ENCODE measurements around the gene IGF1.

DNA sequence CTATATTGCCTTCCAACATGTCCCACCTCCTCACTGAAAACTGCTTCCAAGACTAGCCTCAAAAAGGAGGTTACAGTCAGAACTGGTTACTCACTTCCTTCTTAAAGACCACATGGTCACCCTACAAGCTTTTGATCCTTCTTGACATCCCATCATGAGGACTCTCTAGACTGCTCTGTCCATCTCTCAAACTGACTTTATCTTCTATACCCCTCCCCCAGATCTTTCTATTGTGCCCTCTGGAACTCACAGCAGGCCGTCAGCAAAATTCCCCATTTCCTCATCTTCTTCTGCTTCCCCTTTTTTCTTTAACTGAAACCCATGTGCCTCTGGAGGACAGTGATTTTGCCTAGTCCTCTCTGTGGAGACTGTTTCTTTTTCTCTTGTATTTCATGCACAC, 18.1 kb upstream of the IGF1 start:
- TF ChIP-seq CTCF (IDR thresholded peaks at IDR 0.05; ENCODE audit: low read length) = no peak
- TF ChIP-seq EZH2phosphoT487 (IDR thresholded peaks at IDR 0.05; ENCODE audit: low read length) = no peak
- no peak for TF ChIP-seq EZH2 (optimal IDR thresholded peaks at IDR 0.05; ENCODE audit: low read depth, low read length)

All from MM.1S (cell line).